ENCODE measurements around the gene EXPH5. TPM values are rescaled to one million over a fixed set of nuclear protein-coding genes. Genes with fewer than 3 reads are reported as not detected.
A peak's percentile ranks its signal among the peaks of the same experiment; 100 is the strongest.

EXPH5 gene
- total and polyA plus RNA-seq, 9 of the 15 experiments (the other 6 are each of a cell fraction or from before 2014, with no cell fraction given), result 1.3 to 8.5 (median 4.8) TPM

- TF ChIP-seq ELK1 (CRISPR knock-in tag; IDR thresholded peaks at IDR 0.05) (0 out of 2 replicates have a peak, but pooled peaks have one; percentile 69), CEBPZ (IDR thresholded peaks at IDR 0.05; ENCODE audit: borderline replicate concordance, low read depth, low read length) (no peak), RBM25 (IDR thresholded peaks at IDR 0.05; ENCODE audit: low read depth, low read length, severe bottlenecking) (peak; percentile 25), CCNT2 (IDR thresholded peaks at IDR 0.05; ENCODE audit: borderline replicate concordance, extremely low read depth, insufficient read length, low read depth, low read length) (peak; percentile 86), MAFG (tag; conservative IDR thresholded peaks at IDR 0.05) (no peak), MBD1 (CRISPR knock-in tag; IDR thresholded peaks at IDR 0.05) (no peak), ZNF3 (CRISPR knock-in tag; IDR thresholded peaks at IDR 0.05) (no peak), ZFP30 (CRISPR knock-in tag; IDR thresholded peaks at IDR 0.05; ENCODE audit: borderline replicate concordance) (no peak), ZNF740 (CRISPR knock-in tag; IDR thresholded peaks at IDR 0.05) (peak; percentile 78; the same call in 1 of the 2 replicates), ZNF740 (tag; IDR thresholded peaks at IDR 0.05) (no peak), SMAD2 (IDR thresholded peaks at IDR 0.05; ENCODE audit: low read depth, low read length) (no peak), HES1 (IDR thresholded peaks at IDR 0.05; ENCODE audit: low read depth) (no peak), ZNF134 (CRISPR knock-in tag; conservative IDR thresholded peaks at IDR 0.05) (no peak), CREB3 (tag; conservative IDR thresholded peaks at IDR 0.05; ENCODE audit: low read depth) (peak; percentile 56; the same call in 1 of the 2 replicates), GTF2B (IDR thresholded peaks at IDR 0.05; ENCODE audit: extremely low read depth, insufficient read length) (no peak), ZSCAN32 (CRISPR knock-in tag; IDR thresholded peaks at IDR 0.05) (no peak)
Measured at GRCh38 chr11:108498046-108498815, 95.3 kb downstream of the EXPH5 start, which contains the start of gene POGLUT3 (continued).
